HG02623 (cell line): ENCODE results near the gene SLC22A25.
"Not testable (repeated sequence)": the region's sequence is repeated elsewhere in the genome, so short reads cannot be mapped to it uniquely, and the experiment has no call there.

Source experiments
- ATAC-seq: cut with Tn5 transposase; IDR thresholded peaks from one replicate; pipeline ENCODE4 v1.9.1; 2021; ENCODE audit warnings: moderate library complexity; ENCODE audit not compliant: unreplicated experiment

Gene SLC22A25

GRCh38 chr11:63243533-63243932, at the start of gene SLC22A25:
Gene SLC22A25 (minus strand): TSS chr11:63243599. CDS start chr11:63229652, 13,947 bp downstream.
- no peak for ATAC-seq

GRCh38 chr11:63290285-63290684, 46.9 kb upstream of the SLC22A25 start:
- ATAC-seq, result no peak

GRCh38 chr11:63289658-63290057, 46.3 kb upstream of the SLC22A25 start:
- ATAC-seq, result no peak

GRCh38 chr11:63282579-63282978, 39.2 kb upstream of the SLC22A25 start:
- ATAC-seq, result no peak

- ATAC-seq, result no peak
These were observed 37.5 kb upstream of the SLC22A25 start for GRCh38 chr11:63280920-63281319.

- no peak for ATAC-seq
These were observed 34.0 kb upstream of the SLC22A25 start for GRCh38 chr11:63277345-63277943.

GRCh38 chr11:63274776-63275175, 31.4 kb upstream of the SLC22A25 start:
- ATAC-seq, result no peak

- ATAC-seq, result no peak
These were observed 30.3 kb upstream of the SLC22A25 start for GRCh38 chr11:63273685-63274084.

GRCh38 chr11:63262547-63262946, 19.1 kb upstream of the SLC22A25 start:
- no peak for ATAC-seq

- ATAC-seq, result no peak
These were observed 7.9 kb upstream of the SLC22A25 start for GRCh38 chr11:63251312-63251711.

- ATAC-seq, result no peak
These were observed 7.0 kb upstream of the SLC22A25 start for GRCh38 chr11:63250162-63251050.

GRCh38 chr11:63248966-63249365, 5.6 kb upstream of the SLC22A25 start:
- ATAC-seq, result no peak

GRCh38 chr11:63247237-63248002, 4.0 kb upstream of the SLC22A25 start:
- ATAC-seq, result not testable (repeated sequence)

- no peak for ATAC-seq
These were observed 2.6 kb upstream of the SLC22A25 start for GRCh38 chr11:63246045-63246444.

GRCh38 chr11:63244862-63245261, 1.5 kb upstream of the SLC22A25 start:
- no peak for ATAC-seq

- no peak for ATAC-seq
These were observed 1.2 kb downstream of the SLC22A25 start for GRCh38 chr11:63242089-63242781.

- ATAC-seq, result no peak
These were observed 2.5 kb downstream of the SLC22A25 start for GRCh38 chr11:63240791-63241379.

GRCh38 chr11:63240098-63240497, 3.3 kb downstream of the SLC22A25 start:
- no peak for ATAC-seq

- ATAC-seq, result no peak
These were observed 4.1 kb downstream of the SLC22A25 start for GRCh38 chr11:63239254-63239653.

- ATAC-seq, result no peak
These were observed 6.0 kb downstream of the SLC22A25 start for GRCh38 chr11:63237413-63237812.
